WTC11 (cell line): Measurements from ENCODE around the gene ZMYND15. TPM values are rescaled to one million over a fixed set of nuclear protein-coding genes. Genes with fewer than 3 reads are reported as not detected.

ENCODE experiments used
- ATAC-seq: fragments of 200-7000 bp; cut with Tn5 transposase; 2 replicates; pipeline ENCODE4 v1.10.0; 2021; ENCODE audit warnings: mild to moderate bottlenecking, moderate library complexity
- CTCF ChIA-PET: fragments of 300-600 bp; sonication (Branson Sonifier 250); formaldehyde crosslinking; loops from one replicate; lab custom pipeline; 2021; ENCODE audit warnings: antibody characterized with exemption; lab: Charles Lee
- POLR2A ChIA-PET: fragments of 350-600 bp; sonication (Branson Sonifier 250); formaldehyde crosslinking; loops from one replicate; lab custom pipeline; 2021; ENCODE audit warnings: antibody characterized with exemption; lab: Charles Lee
- DNase-seq: peaks from one replicate; pipeline ENCODE4 v3.0.0; 2021; ENCODE audit warnings: low spot score
- H3K27ac Mint-ChIP-seq: 2 replicates; pipeline ENCODE4 v1.8.0; 2021; ENCODE audit warnings: mixed read lengths
- H3K27me3 Mint-ChIP-seq: 2 replicates; pipeline ENCODE4 v1.8.0; 2021; ENCODE audit warnings: low read depth, mild to moderate bottlenecking, moderate library complexity, mixed read lengths
- H3K36me3 Mint-ChIP-seq: 2 replicates; pipeline ENCODE4 v1.8.0; 2021; ENCODE audit warnings: mixed read lengths
- H3K4me1 Mint-ChIP-seq: 2 replicates; pipeline ENCODE4 v1.8.0; 2022; ENCODE audit warnings: mixed read lengths
- H3K4me3 Mint-ChIP-seq: 2 replicates; pipeline ENCODE4 v1.8.0; 2021; ENCODE audit warnings: mild to moderate bottlenecking, moderate library complexity, mixed read lengths
- H3K9me3 Mint-ChIP-seq: 2 replicates; pipeline ENCODE4 v1.8.0; 2021; ENCODE audit warnings: mixed read lengths
- CBFB ChIP-seq: sonication (generic); formaldehyde crosslinking; IDR thresholded peaks from 2 replicates; pipeline ENCODE4 v1.8.1; 2022; ENCODE audit warnings: mild to moderate bottlenecking, low read depth, missing genetic modification reagents
- ESRRA ChIP-seq: sonication (generic); formaldehyde crosslinking; IDR thresholded peaks from 2 replicates; pipeline ENCODE4 v1.8.1; 2022; ENCODE audit warnings: mild to moderate bottlenecking, missing genetic modification reagents, borderline replicate concordance
- GABPB1 ChIP-seq: sonication (generic); formaldehyde crosslinking; IDR thresholded peaks from 2 replicates; pipeline ENCODE4 v1.8.1; 2023; ENCODE audit warnings: mild to moderate bottlenecking, missing genetic modification reagents
- MYBL2 ChIP-seq: sonication (generic); formaldehyde crosslinking; IDR thresholded peaks from 2 replicates; pipeline ENCODE4 v1.8.1; 2023; ENCODE audit warnings: mild to moderate bottlenecking, moderate library complexity, missing genetic modification reagents
- NFATC4 ChIP-seq: fragments of 250-450 bp; sonication (Bioruptor Pico); IDR thresholded peaks from 2 replicates; pipeline ENCODE4 v1.9.0; 2021; ENCODE audit warnings: mild to moderate bottlenecking
- NFYB ChIP-seq: sonication (generic); formaldehyde crosslinking; conservative IDR thresholded peaks from 2 replicates; pipeline ENCODE4 v1.8.0; 2022; ENCODE audit warnings: low read depth, missing genetic modification reagents
- PRRX2 ChIP-seq: fragments of 250-450 bp; sonication (Bioruptor Pico); IDR thresholded peaks from 2 replicates; pipeline ENCODE4 v1.8.0; 2021; ENCODE audit warnings: mild to moderate bottlenecking
- RORB ChIP-seq: fragments of 250-450 bp; sonication (Bioruptor Pico); IDR thresholded peaks from 2 replicates; pipeline ENCODE4 v1.9.0; 2021; ENCODE audit warnings: mild to moderate bottlenecking
- SMAD3 ChIP-seq: sonication (generic); formaldehyde crosslinking; IDR thresholded peaks from 2 replicates; pipeline ENCODE4 v1.8.0; 2022; ENCODE audit warnings: missing genetic modification reagents, mild to moderate bottlenecking, borderline replicate concordance
- SOX15 ChIP-seq: fragments of 250-450 bp; sonication (Bioruptor Pico); IDR thresholded peaks from 2 replicates; pipeline ENCODE4 v1.9.0; 2021; ENCODE audit warnings: mild to moderate bottlenecking
- ZNF317 ChIP-seq: sonication (generic); formaldehyde crosslinking; IDR thresholded peaks from 2 replicates; pipeline ENCODE4 v1.8.1; 2023; ENCODE audit warnings: low read depth, mild to moderate bottlenecking, moderate library complexity, missing genetic modification reagents, borderline replicate concordance
- ZNF396 ChIP-seq: fragments of 250-450 bp; sonication (Bioruptor Pico); IDR thresholded peaks from 2 replicates; pipeline ENCODE4 v1.8.0; 2021; ENCODE audit warnings: mild to moderate bottlenecking, moderate library complexity, borderline replicate concordance
- ZNF416 ChIP-seq: fragments of 250-450 bp; sonication (Bioruptor Pico); IDR thresholded peaks from 2 replicates; pipeline ENCODE4 v1.9.0; 2021; ENCODE audit warnings: mild to moderate bottlenecking, inconsistent platforms
- ZNF423 ChIP-seq: fragments of 250-450 bp; sonication (Bioruptor Pico); IDR thresholded peaks from 2 replicates; pipeline ENCODE4 v2.1.2; 2022; ENCODE audit warnings: mild to moderate bottlenecking, moderate library complexity
- total RNA-seq: library from RNA; stranded (reverse); gene quantifications from 3 replicates; pipeline ENCODE4 v1.2.3, GENCODE V29; 2021
- TF ChIP-seq, protein P1 (sequence below): sonication (generic); formaldehyde crosslinking; conservative IDR thresholded peaks from 2 replicates; pipeline ENCODE4 v1.8.1; 2022; ENCODE audit warnings: mild to moderate bottlenecking, missing genetic modification reagents
- TF ChIP-seq, protein P2 (sequence below): sonication (generic); formaldehyde crosslinking; IDR thresholded peaks from 2 replicates; pipeline ENCODE4 v1.8.1; 2023; ENCODE audit warnings: mild to moderate bottlenecking, missing genetic modification reagents, moderate library complexity
- TF ChIP-seq, protein P3 (sequence below): sonication (generic); formaldehyde crosslinking; IDR thresholded peaks from 2 replicates; pipeline ENCODE4 v1.8.1; 2022; ENCODE audit warnings: low read depth, mild to moderate bottlenecking, moderate library complexity, missing genetic modification reagents, borderline replicate concordance
- TF ChIP-seq, protein P4 (sequence below): sonication (generic); formaldehyde crosslinking; IDR thresholded peaks from 2 replicates; pipeline ENCODE4 v1.8.1; 2023; ENCODE audit warnings: mild to moderate bottlenecking, moderate library complexity, missing genetic modification reagents
- TF ChIP-seq, protein P5 (sequence below): sonication (generic); formaldehyde crosslinking; IDR thresholded peaks from 2 replicates; pipeline ENCODE4 v1.8.1; 2022; ENCODE audit warnings: low read depth, missing genetic modification reagents, borderline replicate concordance
- TF ChIP-seq, protein P6 (sequence below): sonication (generic); formaldehyde crosslinking; IDR thresholded peaks from 2 replicates; pipeline ENCODE4 v1.8.1; 2022; ENCODE audit warnings: mild to moderate bottlenecking, missing genetic modification reagents, moderate library complexity, borderline replicate concordance
- TF ChIP-seq, protein P7 (sequence below): fragments of 250-450 bp; sonication (Bioruptor Pico); IDR thresholded peaks from 2 replicates; pipeline ENCODE4 v1.9.0; 2021; ENCODE audit warnings: mild to moderate bottlenecking
- TF ChIP-seq, protein P8 (sequence below): sonication (generic); formaldehyde crosslinking; IDR thresholded peaks from 2 replicates; pipeline ENCODE4 v1.8.1; 2023; ENCODE audit warnings: mild to moderate bottlenecking, missing genetic modification reagents

ZMYND15 gene
- total RNA-seq, 1 experiment from 2014 or later = 0.63 TPM

DNA sequence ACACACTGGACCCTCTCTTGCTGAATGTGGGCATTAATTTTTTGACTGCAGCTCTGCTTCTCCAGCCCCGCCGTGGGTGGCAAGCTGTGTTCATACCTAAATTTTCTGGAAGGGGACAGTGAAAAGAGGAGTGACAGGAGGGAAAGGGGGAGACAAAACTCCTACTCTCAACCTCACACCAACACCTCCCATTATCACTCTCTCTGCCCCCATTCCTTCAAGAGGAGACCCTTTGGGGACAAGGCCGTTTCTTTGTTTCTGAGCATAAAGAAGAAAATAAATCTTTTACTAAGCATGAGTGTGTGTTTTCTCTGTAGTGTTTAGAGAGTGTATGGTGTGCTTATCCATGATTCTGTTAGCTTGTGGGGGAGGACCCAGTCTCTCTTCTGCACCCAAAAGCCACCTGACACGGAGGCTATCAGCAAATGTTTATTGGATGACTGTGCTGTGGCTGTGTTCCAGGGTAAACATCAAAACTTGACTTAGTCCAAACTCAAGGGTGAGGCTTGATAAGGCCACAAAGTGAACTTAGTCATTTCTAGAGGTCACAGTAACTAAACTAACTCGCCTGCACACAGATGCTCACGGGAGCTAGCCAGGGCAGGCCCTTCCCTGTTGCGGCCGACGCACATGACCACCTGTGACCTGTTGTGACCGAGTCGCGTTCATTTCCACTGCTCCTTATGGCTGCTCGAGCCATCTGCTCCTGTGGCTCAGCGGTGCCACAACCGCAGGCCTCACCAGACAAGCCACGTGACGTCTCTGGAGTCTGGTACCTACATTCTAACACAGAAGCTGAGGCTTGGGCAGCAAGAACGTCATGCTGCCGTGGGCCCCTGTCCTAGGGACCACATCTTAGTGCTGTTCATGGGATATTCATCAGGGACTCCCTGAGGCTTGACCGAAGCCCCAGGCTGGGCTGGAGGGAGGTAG, 18.2 kb upstream of the ZMYND15 start:
- no peak for DNase-seq
- ChIA-PET CTCF (no interaction called here), POLR2A (no interaction called here)
- no peaks in the 10 kb centered on the region for H3K4me1 Mint-ChIP-seq
- ATAC-seq = no peak
- H3K36me3 Mint-ChIP-seq = peaks cover 27% of the 10 kb centered on the region
- no peak for TF ChIP-seq ESRRA (CRISPR knock-in tag)
- peak; percentile 53; the same call in 1 of the 2 replicates for TF ChIP-seq GABPB1 (CRISPR knock-in tag)
- TF ChIP-seq MYBL2 (CRISPR knock-in tag) = no peak
- no peak for TF ChIP-seq NFATC4 (CRISPR knock-in tag)
- peaks cover 5% of the 10 kb centered on the region; the same call in 1 of the 2 replicates for H3K27me3 Mint-ChIP-seq
- 0 out of 2 replicates have a peak overlapping the region, but pooled peaks have one; percentile 7 for H3K27ac Mint-ChIP-seq
- H3K4me3 Mint-ChIP-seq = no peak overlapping the region
- no peaks in the 10 kb centered on the region for H3K9me3 Mint-ChIP-seq

DNA sequence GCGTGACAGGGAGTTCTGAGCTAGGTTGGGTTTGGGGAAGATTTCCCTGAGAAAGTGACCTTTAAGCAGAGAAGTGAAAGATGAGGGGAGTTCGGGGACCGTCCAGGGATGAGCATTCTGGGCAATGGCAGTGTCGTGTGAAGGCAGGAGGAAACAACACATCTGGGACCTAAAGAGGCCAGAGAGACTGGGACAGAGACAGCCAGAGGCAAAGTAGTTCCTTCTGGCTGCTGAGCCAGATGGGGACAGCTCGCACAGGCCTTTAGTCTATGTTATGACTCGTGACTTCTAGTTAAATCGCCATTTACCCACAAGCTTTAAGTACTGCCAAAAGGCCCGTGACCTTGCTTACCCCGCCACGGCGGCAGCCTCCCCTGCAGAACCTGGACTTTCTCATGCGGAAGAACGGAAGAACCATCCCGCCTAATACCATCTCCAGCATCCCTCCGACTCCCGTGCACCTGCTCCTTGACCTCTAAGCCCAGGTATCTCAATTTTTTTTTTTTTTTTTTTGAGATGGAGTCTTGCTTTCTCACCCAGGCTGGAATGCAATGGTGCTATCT, 16.9 kb upstream of the ZMYND15 start:
- POLR2A ChIA-PET = no interaction called here
- no peak for ATAC-seq

DNA sequence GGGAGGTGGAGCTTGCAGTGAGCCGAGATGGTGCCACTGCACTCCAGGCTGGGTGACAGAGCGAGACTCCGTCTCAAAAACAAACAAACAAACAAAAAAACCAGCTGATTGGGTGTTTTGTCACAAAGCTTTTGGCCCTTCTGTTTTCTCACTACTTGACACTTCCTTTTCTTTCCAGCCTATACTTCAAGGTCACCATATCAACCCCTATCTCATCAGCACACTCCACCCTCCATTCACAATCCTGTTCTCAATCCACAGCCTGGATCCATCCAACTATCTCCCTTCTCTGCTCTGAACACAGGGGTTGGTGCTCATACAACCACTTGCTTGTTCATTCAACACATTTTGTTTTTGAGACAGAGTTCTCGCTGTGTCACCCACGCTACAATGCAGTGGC, 15.0 kb upstream of the ZMYND15 start:
- CTCF ChIA-PET = interaction anchor here (0.6 kb wide), 1 partner anchor 83 kb away, joined by 3 read pairs; no protein-coding TSS in a partner anchor
- POLR2A ChIA-PET = no interaction called here
- Mint-ChIP-seq H3K4me1 (no peaks in the 10 kb centered on the region), H3K9me3 (no peaks in the 10 kb centered on the region), H3K4me3 (no peak overlapping the region), H3K27ac (no peak overlapping the region), H3K36me3 (peaks cover 7% of the 10 kb centered on the region), H3K27me3 (peaks cover 5% of the 10 kb centered on the region; the same call in 1 of the 2 replicates)
- no peak for ATAC-seq
- DNase-seq = no peak
- no peak for TF ChIP-seq MYBL2 (CRISPR knock-in tag)
- no peak for TF ChIP-seq CBFB (CRISPR knock-in tag)
- TF ChIP-seq NFYB (CRISPR knock-in tag) = no peak
- TF ChIP-seq, protein P1, sequence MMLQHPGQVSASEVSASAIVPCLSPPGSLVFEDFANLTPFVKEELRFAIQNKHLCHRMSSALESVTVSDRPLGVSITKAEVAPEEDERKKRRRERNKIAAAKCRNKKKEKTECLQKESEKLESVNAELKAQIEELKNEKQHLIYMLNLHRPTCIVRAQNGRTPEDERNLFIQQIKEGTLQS (CRISPR knock-in tag) = no peak
- no peak for TF ChIP-seq GABPB1 (CRISPR knock-in tag)
- TF ChIP-seq, protein P2, sequence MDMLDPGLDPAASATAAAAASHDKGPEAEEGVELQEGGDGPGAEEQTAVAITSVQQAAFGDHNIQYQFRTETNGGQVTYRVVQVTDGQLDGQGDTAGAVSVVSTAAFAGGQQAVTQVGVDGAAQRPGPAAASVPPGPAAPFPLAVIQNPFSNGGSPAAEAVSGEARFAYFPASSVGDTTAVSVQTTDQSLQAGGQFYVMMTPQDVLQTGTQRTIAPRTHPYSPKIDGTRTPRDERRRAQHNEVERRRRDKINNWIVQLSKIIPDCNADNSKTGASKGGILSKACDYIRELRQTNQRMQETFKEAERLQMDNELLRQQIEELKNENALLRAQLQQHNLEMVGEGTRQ (CRISPR knock-in tag) = no peak
- no peak for TF ChIP-seq ZNF416 (CRISPR knock-in tag)
- TF ChIP-seq, protein P3, sequence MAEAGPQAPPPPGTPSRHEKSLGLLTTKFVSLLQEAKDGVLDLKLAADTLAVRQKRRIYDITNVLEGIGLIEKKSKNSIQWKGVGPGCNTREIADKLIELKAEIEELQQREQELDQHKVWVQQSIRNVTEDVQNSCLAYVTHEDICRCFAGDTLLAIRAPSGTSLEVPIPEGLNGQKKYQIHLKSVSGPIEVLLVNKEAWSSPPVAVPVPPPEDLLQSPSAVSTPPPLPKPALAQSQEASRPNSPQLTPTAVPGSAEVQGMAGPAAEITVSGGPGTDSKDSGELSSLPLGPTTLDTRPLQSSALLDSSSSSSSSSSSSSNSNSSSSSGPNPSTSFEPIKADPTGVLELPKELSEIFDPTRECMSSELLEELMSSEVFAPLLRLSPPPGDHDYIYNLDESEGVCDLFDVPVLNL = no peak
- no peak for TF ChIP-seq ZNF317
- TF ChIP-seq, protein P4, sequence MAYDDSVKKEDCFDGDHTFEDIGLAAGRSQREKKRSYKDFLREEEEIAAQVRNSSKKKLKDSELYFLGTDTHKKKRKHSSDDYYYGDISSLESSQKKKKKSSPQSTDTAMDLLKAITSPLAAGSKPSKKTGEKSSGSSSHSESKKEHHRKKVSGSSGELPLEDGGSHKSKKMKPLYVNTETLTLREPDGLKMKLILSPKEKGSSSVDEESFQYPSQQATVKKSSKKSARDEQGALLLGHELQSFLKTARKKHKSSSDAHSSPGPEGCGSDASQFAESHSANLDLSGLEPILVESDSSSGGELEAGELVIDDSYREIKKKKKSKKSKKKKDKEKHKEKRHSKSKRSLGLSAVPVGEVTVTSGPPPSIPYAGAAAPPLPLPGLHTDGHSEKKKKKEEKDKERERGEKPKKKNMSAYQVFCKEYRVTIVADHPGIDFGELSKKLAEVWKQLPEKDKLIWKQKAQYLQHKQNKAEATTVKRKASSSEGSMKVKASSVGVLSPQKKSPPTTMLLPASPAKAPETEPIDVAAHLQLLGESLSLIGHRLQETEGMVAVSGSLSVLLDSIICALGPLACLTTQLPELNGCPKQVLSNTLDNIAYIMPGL (CRISPR knock-in tag) = no peak
- TF ChIP-seq, protein P5, sequence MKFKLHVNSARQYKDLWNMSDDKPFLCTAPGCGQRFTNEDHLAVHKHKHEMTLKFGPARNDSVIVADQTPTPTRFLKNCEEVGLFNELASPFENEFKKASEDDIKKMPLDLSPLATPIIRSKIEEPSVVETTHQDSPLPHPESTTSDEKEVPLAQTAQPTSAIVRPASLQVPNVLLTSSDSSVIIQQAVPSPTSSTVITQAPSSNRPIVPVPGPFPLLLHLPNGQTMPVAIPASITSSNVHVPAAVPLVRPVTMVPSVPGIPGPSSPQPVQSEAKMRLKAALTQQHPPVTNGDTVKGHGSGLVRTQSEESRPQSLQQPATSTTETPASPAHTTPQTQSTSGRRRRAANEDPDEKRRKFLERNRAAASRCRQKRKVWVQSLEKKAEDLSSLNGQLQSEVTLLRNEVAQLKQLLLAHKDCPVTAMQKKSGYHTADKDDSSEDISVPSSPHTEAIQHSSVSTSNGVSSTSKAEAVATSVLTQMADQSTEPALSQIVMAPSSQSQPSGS (CRISPR knock-in tag) = no peak
- no peak for TF ChIP-seq ZNF396 (CRISPR knock-in tag)
- TF ChIP-seq, protein P6, sequence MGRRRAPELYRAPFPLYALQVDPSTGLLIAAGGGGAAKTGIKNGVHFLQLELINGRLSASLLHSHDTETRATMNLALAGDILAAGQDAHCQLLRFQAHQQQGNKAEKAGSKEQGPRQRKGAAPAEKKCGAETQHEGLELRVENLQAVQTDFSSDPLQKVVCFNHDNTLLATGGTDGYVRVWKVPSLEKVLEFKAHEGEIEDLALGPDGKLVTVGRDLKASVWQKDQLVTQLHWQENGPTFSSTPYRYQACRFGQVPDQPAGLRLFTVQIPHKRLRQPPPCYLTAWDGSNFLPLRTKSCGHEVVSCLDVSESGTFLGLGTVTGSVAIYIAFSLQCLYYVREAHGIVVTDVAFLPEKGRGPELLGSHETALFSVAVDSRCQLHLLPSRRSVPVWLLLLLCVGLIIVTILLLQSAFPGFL (CRISPR knock-in tag) = no peak
- TF ChIP-seq, protein P7, sequence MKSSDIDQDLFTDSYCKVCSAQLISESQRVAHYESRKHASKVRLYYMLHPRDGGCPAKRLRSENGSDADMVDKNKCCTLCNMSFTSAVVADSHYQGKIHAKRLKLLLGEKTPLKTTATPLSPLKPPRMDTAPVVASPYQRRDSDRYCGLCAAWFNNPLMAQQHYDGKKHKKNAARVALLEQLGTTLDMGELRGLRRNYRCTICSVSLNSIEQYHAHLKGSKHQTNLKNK (CRISPR knock-in tag) = no peak
- TF ChIP-seq ZNF423 (CRISPR knock-in tag) = no peak
- no peak for TF ChIP-seq SOX15 (CRISPR knock-in tag)

More for the DNA sequence above, 16.9 kb upstream of the ZMYND15 start:
- Mint-ChIP-seq H3K9me3 (no peaks in the 10 kb centered on the region), H3K4me3 (no peak overlapping the region), H3K4me1 (no peaks in the 10 kb centered on the region), H3K27ac (no peak overlapping the region)
- CTCF ChIA-PET = no interaction called here
- no peak for DNase-seq
- TF ChIP-seq, protein P8, sequence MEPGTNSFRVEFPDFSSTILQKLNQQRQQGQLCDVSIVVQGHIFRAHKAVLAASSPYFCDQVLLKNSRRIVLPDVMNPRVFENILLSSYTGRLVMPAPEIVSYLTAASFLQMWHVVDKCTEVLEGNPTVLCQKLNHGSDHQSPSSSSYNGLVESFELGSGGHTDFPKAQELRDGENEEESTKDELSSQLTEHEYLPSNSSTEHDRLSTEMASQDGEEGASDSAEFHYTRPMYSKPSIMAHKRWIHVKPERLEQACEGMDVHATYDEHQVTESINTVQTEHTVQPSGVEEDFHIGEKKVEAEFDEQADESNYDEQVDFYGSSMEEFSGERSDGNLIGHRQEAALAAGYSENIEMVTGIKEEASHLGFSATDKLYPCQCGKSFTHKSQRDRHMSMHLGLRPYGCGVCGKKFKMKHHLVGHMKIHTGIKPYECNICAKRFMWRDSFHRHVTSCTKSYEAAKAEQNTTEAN (CRISPR knock-in tag) = no peak
- TF ChIP-seq RORB (CRISPR knock-in tag) = no peak
- no peak for TF ChIP-seq SOX15 (CRISPR knock-in tag)
- TF ChIP-seq SMAD3 = no peak
- TF ChIP-seq PRRX2 (CRISPR knock-in tag) = no peak
- TF ChIP-seq ESRRA (CRISPR knock-in tag) = no peak
- TF ChIP-seq, all 79 proteins: peak for 0
- H3K27me3 Mint-ChIP-seq = peaks cover 5% of the 10 kb centered on the region; the same call in 1 of the 2 replicates
- H3K36me3 Mint-ChIP-seq = peaks cover 19% of the 10 kb centered on the region
